HG02938 (cell line): Measurements from ENCODE around the gene ACAP3.
"Not testable (repeated sequence)": the region's sequence is repeated elsewhere in the genome, so short reads cannot be mapped to it uniquely, and the experiment has no call there.

Experiments
- ATAC-seq: cut with Tn5 transposase; IDR thresholded peaks from one replicate; pipeline ENCODE4 v1.9.1; 2021; ENCODE audit warnings: mild to moderate bottlenecking, moderate library complexity; ENCODE audit not compliant: unreplicated experiment

Gene ACAP3

GRCh38 chr1:1330366-1331067, 22.8 kb upstream of the ACAP3 start:
- ATAC-seq = no peak

GRCh38 chr1:1329304-1330210, 21.8 kb upstream of the ACAP3 start:
- no peak for ATAC-seq

GRCh38 chr1:1328254-1328653, 20.5 kb upstream of the ACAP3 start:
- no peak for ATAC-seq

- no peak for ATAC-seq
Observed at GRCh38 chr1:1327291-1327690, 19.6 kb upstream of the ACAP3 start.

- no peak for ATAC-seq
Observed at GRCh38 chr1:1326075-1326605, 18.4 kb upstream of the ACAP3 start.

GRCh38 chr1:1325288-1326074, 17.8 kb upstream of the ACAP3 start:
- ATAC-seq = no peak

GRCh38 chr1:1324524-1325287, 17.0 kb upstream of the ACAP3 start, which contains the start of the genes CPTP and INTS11:
Gene CPTP (plus strand): TSS chr1:1324802. CDS start chr1:1326911, 2,109 bp downstream.
Gene INTS11 (minus strand): TSS chr1:1324660. CDS start chr1:1324608, 52 bp downstream.
- ATAC-seq = peak; percentile 58

GRCh38 chr1:1324084-1324523, 16.4 kb upstream of the ACAP3 start:
- peak; percentile 27 for ATAC-seq

- ATAC-seq = no peak
Observed at GRCh38 chr1:1322952-1323351, 15.2 kb upstream of the ACAP3 start.

GRCh38 chr1:1322418-1322817, 14.7 kb upstream of the ACAP3 start:
- ATAC-seq = no peak

- no peak for ATAC-seq
Observed at GRCh38 chr1:1321477-1321876, 13.7 kb upstream of the ACAP3 start.

- no peak for ATAC-seq
Observed at GRCh38 chr1:1320666-1321448, 13.1 kb upstream of the ACAP3 start.

GRCh38 chr1:1319646-1319941, 11.9 kb upstream of the ACAP3 start:
- ATAC-seq = no peak

- no peak for ATAC-seq
Observed at GRCh38 chr1:1318777-1319645, 11.3 kb upstream of the ACAP3 start.

- no peak for ATAC-seq
Observed at GRCh38 chr1:1318131-1318652, 10.5 kb upstream of the ACAP3 start.

GRCh38 chr1:1317420-1317819, 9.7 kb upstream of the ACAP3 start:
- no peak for ATAC-seq

- not testable (repeated sequence) for ATAC-seq
Observed at GRCh38 chr1:1316199-1316598, 8.5 kb upstream of the ACAP3 start.

GRCh38 chr1:1315435-1315954, 7.8 kb upstream of the ACAP3 start:
- no peak for ATAC-seq
